SU-DHL-6 (cell line): ENCODE data around the gene PADI3.

Experiments used
- H2AFZ ChIP-seq: fragments of 200-600 bp; sonication (generic); 2 replicates; pipeline ENCODE4 v1.6.1; 2014; ENCODE audit warnings: low read depth, mild to moderate bottlenecking, moderate library complexity, mixed read lengths, antibody characterized with exemption, low read length; ENCODE audit not compliant: severe bottlenecking
- H3F3A ChIP-seq: fragments of 200-600 bp; shearing (Covaris generic); 2 replicates; pipeline ENCODE4 v1.6.0; 2016; ENCODE audit warnings: antibody characterized with exemption, mild to moderate bottlenecking; ENCODE audit not compliant: insufficient read depth
- H3K27ac ChIP-seq: fragments of 200-600 bp; sonication (generic); 2 replicates; pipeline ENCODE4 v1.5.1; 2016; ENCODE audit warnings: low read depth, mild to moderate bottlenecking, low read length, moderate library complexity, mixed read lengths
- H3K27me3 ChIP-seq: fragments of 200-600 bp; sonication (generic), shearing (Covaris generic); 2 replicates; pipeline ENCODE4 v1.6.0; 2014; ENCODE audit warnings: mild to moderate bottlenecking, low read length
- H3K36me3 ChIP-seq: fragments of 200-600 bp; sonication (generic); 2 replicates; pipeline ENCODE4 v1.6.1; 2014; ENCODE audit warnings: mild to moderate bottlenecking, low read length, mixed read lengths
- H3K4me2 ChIP-seq: fragments of 300-600, 200-600 bp; shearing (Covaris generic), sonication (generic); 2 replicates; pipeline ENCODE4 v1.6.0; 2014; ENCODE audit warnings: low read length, low read depth, mild to moderate bottlenecking; ENCODE audit not compliant: poor library complexity, severe bottlenecking
- H3K4me3 ChIP-seq: fragments of 200-600 bp; sonication (generic); 2 replicates; pipeline ENCODE4 v1.5.1; 2014; ENCODE audit warnings: antibody characterized with exemption, low read length, mild to moderate bottlenecking, mixed read lengths; ENCODE audit not compliant: insufficient read depth, poor library complexity, severe bottlenecking
- H3K79me2 ChIP-seq: fragments of 200-600 bp; sonication (generic); 2 replicates; pipeline ENCODE4 v1.6.1; 2014; ENCODE audit warnings: mild to moderate bottlenecking, low read length, moderate library complexity; ENCODE audit not compliant: insufficient read depth
- H3K9ac ChIP-seq: fragments of 200-600 bp; sonication (generic); 2 replicates; pipeline ENCODE4 v1.7.0; 2014; ENCODE audit warnings: mild to moderate bottlenecking, low read length
- H3K9me2 ChIP-seq: fragments of 200-600 bp; sonication (generic); replicated peaks from 2 replicates; pipeline ENCODE4 v1.6.1; 2014; ENCODE audit warnings: low read length; ENCODE audit not compliant: insufficient read depth
- H3K9me3 ChIP-seq: fragments of 200-600 bp; sonication (generic); 2 replicates; pipeline ENCODE4 v1.6.1; 2014; ENCODE audit warnings: low read length, mixed read lengths; ENCODE audit not compliant: insufficient read depth
- H4K20me1 ChIP-seq: fragments of 200-600 bp; sonication (generic); 2 replicates; pipeline ENCODE4 v1.6.1; 2014; ENCODE audit warnings: low read depth, mild to moderate bottlenecking, antibody characterized with exemption, low read length, moderate library complexity, mixed read lengths
- CTCF ChIP-seq: fragments of 200-600 bp; sonication (generic); IDR thresholded peaks from one replicate; pipeline ENCODE4 v1.5.1; 2017; ENCODE audit warnings: antibody characterized with exemption, mild to moderate bottlenecking, low read length, moderate library complexity; ENCODE audit not compliant: insufficient read depth, poor library complexity, severe bottlenecking
- EZH2phosphoT487 ChIP-seq: fragments of 200-600 bp; sonication (generic), shearing (Covaris generic); conservative IDR thresholded peaks from 2 replicates; pipeline ENCODE4 v1.6.1; 2018; ENCODE audit warnings: mild to moderate bottlenecking, antibody characterized with exemption, low read length, moderate library complexity, mixed read lengths

Gene PADI3

GRCh38 chr1:17205652-17206051 is 43.2 kb upstream of the PADI3 start:
- H3K4me3 ChIP-seq, result no peak overlapping the region
- H4K20me1 ChIP-seq, result no peaks in the 10 kb centered on the region
- no peak for TF ChIP-seq CTCF
- no peak for TF ChIP-seq EZH2phosphoT487
- no peaks in the 10 kb centered on the region for H3F3A ChIP-seq
- no peaks in the 10 kb centered on the region for H3K9me3 ChIP-seq
- H3K79me2 ChIP-seq, result no peaks in the 10 kb centered on the region
- H3K4me2 ChIP-seq, result no peak overlapping the region
- no peaks in the 10 kb centered on the region for H3K36me3 ChIP-seq
- no peaks in the 10 kb centered on the region for H3K27me3 ChIP-seq
- H3K27ac ChIP-seq, result no peak overlapping the region
- H3K9ac ChIP-seq, result no peak overlapping the region
- H3K9me2 ChIP-seq, result no peaks in the 10 kb centered on the region
- H2AFZ ChIP-seq, result no peak overlapping the region

- no peaks in the 10 kb centered on the region for H3K9me2 ChIP-seq
- no peak overlapping the region for H2AFZ ChIP-seq
- no peak overlapping the region for H3K9ac ChIP-seq
- H4K20me1 ChIP-seq, result no peaks in the 10 kb centered on the region
- no peaks in the 10 kb centered on the region for H3K27me3 ChIP-seq
- no peaks in the 10 kb centered on the region for H3K79me2 ChIP-seq
- no peaks in the 10 kb centered on the region for H3F3A ChIP-seq
- no peak overlapping the region for H3K4me3 ChIP-seq
- TF ChIP-seq EZH2phosphoT487, result no peak
- no peak for TF ChIP-seq CTCF
- H3K27ac ChIP-seq, result no peak overlapping the region
- no peaks in the 10 kb centered on the region for H3K9me3 ChIP-seq
- no peak overlapping the region for H3K4me2 ChIP-seq
- H3K36me3 ChIP-seq, result no peaks in the 10 kb centered on the region
These were observed 42.7 kb upstream of the PADI3 start for GRCh38 chr1:17206196-17206595.

- H3K9me3 ChIP-seq, result no peaks in the 10 kb centered on the region
- TF ChIP-seq CTCF, result no peak
- TF ChIP-seq EZH2phosphoT487, result no peak
- no peaks in the 10 kb centered on the region for H3K9me2 ChIP-seq
- H3K4me3 ChIP-seq, result no peak overlapping the region
- no peaks in the 10 kb centered on the region for H3F3A ChIP-seq
- H4K20me1 ChIP-seq, result no peaks in the 10 kb centered on the region
- H3K79me2 ChIP-seq, result no peaks in the 10 kb centered on the region
- H3K27ac ChIP-seq, result no peak overlapping the region
- no peaks in the 10 kb centered on the region for H3K27me3 ChIP-seq
- H2AFZ ChIP-seq, result no peak overlapping the region
- no peak overlapping the region for H3K4me2 ChIP-seq
- H3K9ac ChIP-seq, result no peak overlapping the region
- H3K36me3 ChIP-seq, result no peaks in the 10 kb centered on the region
These were observed 41.9 kb upstream of the PADI3 start for GRCh38 chr1:17207046-17207445.

- Histone ChIP-seq H4K20me1 (no peaks in the 10 kb centered on the region), H3K9me3 (no peaks in the 10 kb centered on the region), H3K27me3 (no peaks in the 10 kb centered on the region), H3K9me2 (no peaks in the 10 kb centered on the region), H3K4me3 (no peak overlapping the region), H3F3A (no peaks in the 10 kb centered on the region), H3K9ac (no peak overlapping the region), H2AFZ (no peak overlapping the region), H3K36me3 (no peaks in the 10 kb centered on the region), H3K27ac (no peak overlapping the region), H3K79me2 (no peaks in the 10 kb centered on the region), H3K4me2 (no peak overlapping the region)
- TF ChIP-seq CTCF (no peak), EZH2phosphoT487 (no peak)
These were observed 41.4 kb upstream of the PADI3 start for GRCh38 chr1:17207540-17207939.
